BE2C (cell line): ENCODE data around the gene OR6J1.
A peak's percentile ranks its signal among the peaks of the same experiment; 100 is the strongest.

Experiments used
- DNase-seq: peaks from one replicate; pipeline ENCODE4 v3.0.0-alpha.2; 2020
- H3K27me3 ChIP-seq: fragments of 250-450 bp; sonication (Bioruptor Pico); 2 replicates; pipeline ENCODE4 v1.5.1; 2020; ENCODE audit warnings: mild to moderate bottlenecking
- H3K36me3 ChIP-seq: fragments of 250-450 bp; sonication (Bioruptor Pico); 2 replicates; pipeline ENCODE4 v1.5.1; 2020; ENCODE audit warnings: mild to moderate bottlenecking
- H3K4me1 ChIP-seq: fragments of 250-450 bp; sonication (Bioruptor Pico); 2 replicates; pipeline ENCODE4 v1.5.1; 2020
- H3K4me3 ChIP-seq: 2 replicates; pipeline ENCODE4 v1.5.1; 2011; ENCODE audit warnings: low read depth, low read length
- H3K9me3 ChIP-seq: fragments of 250-450 bp; sonication (Bioruptor Pico); 2 replicates; pipeline ENCODE4 v1.5.1; 2020
- CTCF ChIP-seq: IDR thresholded peaks from 2 replicates; pipeline ENCODE4 v1.5.1; 2012; ENCODE audit warnings: mild to moderate bottlenecking, low read depth, low read length

Gene OR6J1

GRCh38 chr14:22656226-22656625, 12.1 kb upstream of the OR6J1 start:
- no peaks in the 10 kb centered on the region for H3K9me3 ChIP-seq
- no peaks in the 10 kb centered on the region for H3K36me3 ChIP-seq
- DNase-seq: no peak
- TF ChIP-seq CTCF: no peak
- H3K4me3 ChIP-seq: no peak overlapping the region
- peaks cover 22% of the 10 kb centered on the region for H3K27me3 ChIP-seq
- H3K4me1 ChIP-seq: no peaks in the 10 kb centered on the region

GRCh38 chr14:22653012-22653621, 9.0 kb upstream of the OR6J1 start:
- Histone ChIP-seq H3K36me3 (no peaks in the 10 kb centered on the region), H3K4me3 (no peak overlapping the region), H3K27me3 (peaks cover 18% of the 10 kb centered on the region), H3K4me1 (no peaks in the 10 kb centered on the region), H3K9me3 (no peaks in the 10 kb centered on the region)
- TF ChIP-seq CTCF: peak; percentile 97
- peak; percentile 71 for DNase-seq

GRCh38 chr14:22651586-22651985, 7.4 kb upstream of the OR6J1 start:
- Histone ChIP-seq H3K4me3 (no peak overlapping the region), H3K36me3 (no peaks in the 10 kb centered on the region), H3K4me1 (no peaks in the 10 kb centered on the region), H3K9me3 (no peaks in the 10 kb centered on the region), H3K27me3 (peaks cover 18% of the 10 kb centered on the region)
- no peak for TF ChIP-seq CTCF
- DNase-seq: no peak

DNA sequence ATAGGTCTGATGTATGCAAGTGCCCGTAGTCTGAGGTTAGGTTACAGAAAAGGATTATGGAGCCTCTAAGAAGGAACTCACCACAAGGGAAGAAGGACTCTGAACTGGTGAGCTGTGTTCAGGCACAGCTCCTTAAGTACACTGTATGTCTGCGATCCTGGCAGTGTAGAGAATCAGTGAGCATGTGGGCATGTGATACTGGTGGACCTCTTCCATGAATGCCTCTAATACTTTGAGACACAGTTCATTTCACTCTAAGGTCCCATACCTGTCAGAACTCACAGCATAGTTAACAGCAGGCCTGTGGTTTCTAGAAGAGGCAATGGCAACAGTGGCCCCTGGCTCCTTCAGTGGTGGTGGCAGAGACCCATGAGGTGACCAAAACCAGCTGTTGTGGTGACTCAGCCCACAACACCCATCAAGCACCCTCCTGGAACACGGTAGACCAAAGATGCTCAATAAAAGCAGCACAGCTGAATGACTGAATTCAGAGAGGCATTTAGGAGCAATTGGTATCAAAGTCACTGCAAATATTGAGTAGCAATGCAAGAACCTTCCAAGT, 6.9 kb upstream of the OR6J1 start:
- no peak overlapping the region for H3K4me3 ChIP-seq
- DNase-seq: no peak
- no peaks in the 10 kb centered on the region for H3K36me3 ChIP-seq

GRCh38 chr14:22650046-22650739, 6.0 kb upstream of the OR6J1 start:
- no peak for DNase-seq
- Histone ChIP-seq H3K9me3 (no peaks in the 10 kb centered on the region), H3K4me1 (no peaks in the 10 kb centered on the region), H3K27me3 (peaks cover 18% of the 10 kb centered on the region), H3K4me3 (no peak overlapping the region), H3K36me3 (no peaks in the 10 kb centered on the region)
- TF ChIP-seq CTCF: no peak

More for the DNA sequence above, 6.9 kb upstream of the OR6J1 start:
- no peak for TF ChIP-seq CTCF
- H3K4me1 ChIP-seq: no peaks in the 10 kb centered on the region
- H3K9me3 ChIP-seq: no peaks in the 10 kb centered on the region
- H3K27me3 ChIP-seq: peaks cover 18% of the 10 kb centered on the region

DNA sequence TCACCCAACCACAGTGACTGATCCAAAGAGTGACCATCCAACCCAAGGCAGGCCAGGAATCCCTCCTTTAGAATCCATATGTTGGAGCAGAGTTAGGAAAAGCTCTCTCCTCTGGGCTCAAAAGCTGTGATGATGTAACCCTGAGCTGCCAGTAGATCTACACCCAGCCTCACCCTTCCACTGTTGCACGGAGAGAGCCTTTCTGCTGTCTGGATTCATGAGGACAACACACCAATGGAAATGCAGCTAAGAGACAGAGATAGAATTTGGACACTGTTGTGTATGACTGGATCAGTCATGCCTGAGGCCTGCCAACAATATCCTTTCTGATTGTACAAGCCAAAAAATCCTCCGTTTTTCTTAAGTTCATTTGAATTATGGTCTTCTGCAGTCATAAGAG, 4.4 kb upstream of the OR6J1 start:
- H3K4me1 ChIP-seq: no peaks in the 10 kb centered on the region
- H3K4me3 ChIP-seq: no peak overlapping the region
- no peaks in the 10 kb centered on the region for H3K9me3 ChIP-seq
- no peak for TF ChIP-seq CTCF
- no peaks in the 10 kb centered on the region for H3K36me3 ChIP-seq
- DNase-seq: no peak
- H3K27me3 ChIP-seq: peaks cover 18% of the 10 kb centered on the region
